Esophagus mucosa (tissue), 1 donor: Measurements from ENCODE around the gene NLRP1. TPM values are rescaled to one million over a fixed set of nuclear protein-coding genes. Genes with fewer than 3 reads are reported as not detected.
"Not testable (repeated sequence)": the region's sequence is repeated elsewhere in the genome, so short reads cannot be mapped to it uniquely, and the experiment has no call there.

ENCODE experiments used
- ATAC-seq: fragments of 200-7000 bp; cut with Tn5 transposase; one replicate; pipeline ENCODE4 v1.9.1; 2020
- total RNA-seq: library from RNA; stranded (reverse); gene quantifications from one replicate; pipeline ENCODE4 v1.2.4, GENCODE V29; 2023
- donor health status: DM: yes; HTN: yes; CAD: no.

NLRP1 gene
- total RNA-seq, 1 donor from 2014 or later = 11.2 TPM

DNA sequence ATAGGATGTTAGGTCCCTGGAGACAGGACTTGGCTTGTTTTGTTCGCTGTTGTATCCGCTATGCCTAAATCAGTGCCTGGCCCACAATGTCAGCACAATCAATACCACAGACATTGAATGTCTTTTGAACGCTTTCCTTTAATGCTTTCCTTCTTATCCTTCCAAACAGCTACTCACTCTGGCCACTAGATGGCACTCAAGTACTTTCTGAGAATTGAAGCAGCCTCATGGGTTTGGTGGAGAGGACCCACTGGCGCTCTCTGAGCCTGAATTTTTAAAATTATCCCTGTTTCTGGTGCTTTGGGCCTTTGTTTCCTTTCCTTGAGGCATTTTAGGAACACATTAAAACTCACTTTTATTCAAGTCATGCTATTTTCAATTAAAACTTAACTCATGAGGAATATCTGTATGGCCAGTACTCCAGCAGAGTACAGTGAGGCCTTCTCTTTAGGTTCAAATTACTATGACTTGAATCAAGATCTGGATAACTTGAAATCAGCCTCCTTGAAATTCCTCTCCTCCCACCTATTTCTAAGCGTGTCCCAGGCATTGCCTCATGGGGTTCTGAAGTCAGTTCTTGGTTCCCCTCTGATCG lies 3.2 kb upstream of the NLRP1 start:
- no peak for ATAC-seq

DNA sequence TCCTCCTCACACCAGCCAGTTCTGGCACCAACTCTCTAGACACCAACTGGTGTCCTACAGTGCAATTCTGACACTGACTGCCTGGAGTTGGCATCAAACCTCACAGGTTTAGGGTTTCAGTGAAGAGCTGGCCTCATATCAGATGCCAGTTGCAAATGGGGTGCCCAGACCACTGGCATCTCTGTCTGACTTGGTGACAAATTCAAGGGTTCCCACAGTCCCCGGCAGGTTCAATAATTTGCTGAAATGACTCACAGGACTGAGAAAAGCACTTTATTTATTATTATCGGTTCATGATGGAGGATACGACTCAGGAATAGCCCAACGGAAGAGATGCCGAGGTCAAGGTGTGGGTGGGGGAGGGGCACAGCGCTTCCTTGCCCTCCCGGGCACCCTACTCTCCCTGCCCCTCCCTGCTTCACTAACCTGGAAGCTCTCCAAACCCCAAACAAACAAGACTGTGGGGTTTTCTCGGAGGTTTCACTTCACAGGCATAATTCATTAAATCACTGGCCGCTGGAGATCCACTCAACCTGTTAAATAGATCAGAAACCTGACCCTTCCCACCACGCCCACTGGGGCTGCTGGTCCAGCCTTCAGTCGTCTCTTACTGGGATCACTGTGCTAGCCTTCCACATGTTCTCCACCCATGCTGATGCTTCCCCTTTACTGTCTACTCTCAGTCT lies 1.7 kb upstream of the NLRP1 start:
- ATAC-seq = no peak

- no peak for ATAC-seq
Observed at GRCh38 chr17:5585287-5585794, 1.0 kb upstream of the NLRP1 start.

- ATAC-seq = peak; percentile 33
Observed at GRCh38 chr17:5583426-5584382, 605 bp downstream of the NLRP1 start.

DNA sequence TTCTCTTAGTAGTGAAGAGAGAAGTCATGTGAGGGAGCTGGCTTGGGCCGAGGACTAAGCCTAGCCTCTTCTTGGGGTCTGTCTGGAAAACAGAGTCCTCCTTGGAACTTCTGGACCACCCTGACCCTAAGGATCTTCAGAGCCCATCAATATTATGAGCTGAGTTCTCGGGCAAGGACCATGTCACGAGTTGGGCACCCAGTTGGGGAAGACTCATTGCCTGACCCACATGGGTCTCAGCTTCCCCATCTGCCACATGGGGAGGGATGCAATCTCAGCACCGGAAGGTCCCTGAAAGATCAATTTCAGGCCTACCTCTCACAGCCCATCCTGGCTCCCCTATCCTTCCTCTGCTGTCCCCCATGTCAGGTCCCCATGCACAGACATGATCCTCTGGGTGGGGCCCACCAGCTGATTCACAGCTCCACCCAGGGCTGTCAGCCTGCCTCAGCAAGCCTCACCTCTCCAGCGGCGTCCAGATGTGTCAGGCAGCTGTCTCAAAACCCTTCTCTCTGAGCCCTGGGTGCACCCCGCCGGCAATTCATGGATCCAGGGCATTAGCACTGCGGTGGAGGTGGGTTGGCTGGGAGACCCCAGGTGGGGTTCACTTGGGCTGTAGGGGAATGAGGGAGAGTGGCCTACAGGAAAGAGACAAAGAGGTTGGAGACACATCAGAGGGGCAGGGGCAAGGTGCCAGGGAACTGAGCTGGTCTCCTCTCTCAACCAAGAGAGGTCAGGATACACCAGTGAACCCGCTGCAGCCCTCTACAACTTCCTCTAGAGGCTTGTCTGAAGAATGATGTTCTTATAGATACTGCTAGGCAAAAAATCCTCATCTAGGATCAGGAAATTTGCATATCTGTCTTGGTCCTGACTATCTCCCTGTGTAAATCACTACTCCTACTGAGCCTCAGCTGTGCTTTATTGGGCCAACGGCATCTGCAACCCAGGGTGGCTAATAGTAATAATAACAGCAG lies 1.8 kb downstream of the NLRP1 start:
- ATAC-seq = peak; percentile 35

DNA sequence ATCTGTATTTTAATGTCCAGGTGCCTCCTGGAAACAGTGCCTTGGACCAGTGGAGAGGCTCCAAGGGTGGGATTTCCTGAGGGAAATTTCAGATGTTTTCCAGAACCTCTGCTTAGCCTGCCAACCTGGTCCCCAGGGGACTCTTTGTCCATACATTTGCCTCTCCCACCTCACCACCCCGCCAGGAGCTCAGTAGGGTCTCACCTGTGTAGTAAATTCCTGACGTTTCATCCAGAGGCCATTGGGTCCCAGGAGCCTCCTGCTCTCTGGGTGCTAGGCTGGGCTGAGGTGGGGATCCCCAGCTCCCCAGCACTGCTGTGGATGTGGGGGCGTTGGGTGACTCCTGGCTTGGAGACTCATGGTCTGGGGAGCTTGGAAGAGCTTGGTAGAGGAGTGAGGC lies 2.7 kb downstream of the NLRP1 start:
- no peak for ATAC-seq

DNA sequence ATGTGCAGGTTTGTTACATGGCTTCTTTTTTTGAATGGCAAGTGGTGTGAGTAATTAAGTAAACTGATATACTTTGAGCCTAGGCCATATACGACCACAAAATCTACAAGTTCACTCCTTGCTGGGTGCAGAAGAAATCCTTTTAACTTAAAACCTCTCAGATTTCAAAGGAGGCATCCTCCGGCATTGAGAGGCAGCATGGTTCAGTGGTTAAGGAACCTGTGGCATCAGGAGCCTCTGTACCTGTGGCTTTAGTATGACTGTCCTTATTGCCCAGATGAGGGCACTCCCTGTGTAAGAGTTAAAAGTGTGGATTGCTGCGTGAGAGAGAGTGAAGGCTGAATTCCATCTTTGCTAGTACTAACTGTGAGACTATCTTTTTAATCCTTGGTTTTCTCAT lies 3.3 kb downstream of the NLRP1 start:
- ATAC-seq = no peak

DNA sequence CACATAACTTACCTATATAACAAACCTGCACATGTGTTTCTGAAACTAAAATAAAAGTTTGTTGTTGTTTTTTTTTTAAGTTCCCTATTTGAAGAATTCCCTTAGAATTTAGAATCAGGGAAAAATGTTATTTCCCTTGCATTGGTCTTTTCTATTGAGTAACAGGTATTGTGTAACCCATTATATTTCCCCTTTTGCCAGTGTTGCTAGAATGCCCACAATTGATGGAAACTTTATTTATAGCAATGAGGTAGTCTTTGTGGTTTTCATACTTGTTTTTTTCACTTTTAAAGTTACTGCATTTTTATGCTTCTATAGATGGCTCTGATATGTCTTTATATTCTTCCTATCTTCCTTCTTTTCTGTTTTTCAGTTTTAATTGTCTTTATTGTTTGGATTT lies 3.9 kb downstream of the NLRP1 start:
- no peak for ATAC-seq

GRCh38 chr17:5578768-5579167 lies 5.5 kb downstream of the NLRP1 start:
- ATAC-seq = not testable (repeated sequence)

DNA sequence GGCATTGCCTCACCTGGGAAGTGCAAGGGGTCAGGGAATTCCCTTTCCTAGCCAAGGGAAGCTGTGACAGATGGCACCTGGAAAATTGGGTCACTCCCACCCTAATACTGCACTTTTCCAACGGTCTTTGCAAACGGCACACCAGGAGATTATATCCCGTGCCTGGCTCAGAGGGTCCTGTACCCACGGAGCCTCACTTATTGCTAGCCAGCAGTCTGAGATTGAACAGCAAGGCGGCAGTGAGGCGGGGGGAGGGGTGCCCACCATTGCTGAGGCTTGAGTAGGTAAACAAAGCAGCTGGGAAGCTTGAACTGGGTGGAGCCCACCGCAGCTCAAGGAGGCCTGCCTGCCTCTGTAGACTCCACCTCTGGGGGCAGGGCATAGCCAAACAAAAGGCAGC lies 11.3 kb downstream of the NLRP1 start:
- not testable (repeated sequence) for ATAC-seq

- no peak for ATAC-seq
Observed at GRCh38 chr17:5571281-5571680, 13.0 kb downstream of the NLRP1 start.

DNA sequence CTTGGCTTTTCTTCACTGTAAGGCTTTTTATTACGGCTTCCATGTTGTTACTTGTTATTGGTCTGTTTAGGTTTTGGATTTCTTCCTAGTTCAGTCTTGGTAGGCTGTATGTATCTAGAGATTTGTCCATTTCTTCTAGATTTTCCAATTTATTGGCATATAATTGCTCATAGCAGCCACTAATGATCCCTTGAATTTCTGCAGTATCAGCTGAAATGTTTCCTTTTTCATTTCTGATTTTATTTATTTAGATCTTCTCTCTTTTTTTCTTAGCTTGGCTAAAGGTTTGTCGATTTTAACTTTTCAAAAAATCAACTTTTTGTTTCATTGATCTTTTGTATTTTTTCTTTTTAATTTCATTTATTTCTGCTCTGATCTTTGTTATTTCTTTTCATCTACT lies 18.5 kb downstream of the NLRP1 start:
- ATAC-seq = no peak

DNA sequence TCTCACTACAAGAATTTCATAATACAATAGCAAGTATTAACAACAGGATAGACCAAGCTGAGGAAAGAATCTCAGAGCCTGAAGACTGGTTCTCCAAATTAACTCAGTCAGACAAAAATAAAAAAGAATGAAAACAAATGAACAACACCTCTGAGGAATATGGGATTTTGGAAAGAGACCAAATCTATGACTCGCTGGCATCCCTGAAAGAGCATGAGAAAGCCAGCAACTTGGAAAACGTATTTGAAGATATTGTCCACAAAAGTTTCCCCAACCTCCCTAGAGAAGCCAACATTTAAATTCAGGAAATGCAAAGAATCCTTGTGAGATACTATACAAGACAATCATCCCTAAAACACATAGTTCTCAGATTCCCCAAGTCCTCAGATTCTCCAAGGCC lies 20.9 kb downstream of the NLRP1 start:
- ATAC-seq = no peak

- ATAC-seq = no peak
Observed at GRCh38 chr17:5562661-5563360, 21.5 kb downstream of the NLRP1 start.

DNA sequence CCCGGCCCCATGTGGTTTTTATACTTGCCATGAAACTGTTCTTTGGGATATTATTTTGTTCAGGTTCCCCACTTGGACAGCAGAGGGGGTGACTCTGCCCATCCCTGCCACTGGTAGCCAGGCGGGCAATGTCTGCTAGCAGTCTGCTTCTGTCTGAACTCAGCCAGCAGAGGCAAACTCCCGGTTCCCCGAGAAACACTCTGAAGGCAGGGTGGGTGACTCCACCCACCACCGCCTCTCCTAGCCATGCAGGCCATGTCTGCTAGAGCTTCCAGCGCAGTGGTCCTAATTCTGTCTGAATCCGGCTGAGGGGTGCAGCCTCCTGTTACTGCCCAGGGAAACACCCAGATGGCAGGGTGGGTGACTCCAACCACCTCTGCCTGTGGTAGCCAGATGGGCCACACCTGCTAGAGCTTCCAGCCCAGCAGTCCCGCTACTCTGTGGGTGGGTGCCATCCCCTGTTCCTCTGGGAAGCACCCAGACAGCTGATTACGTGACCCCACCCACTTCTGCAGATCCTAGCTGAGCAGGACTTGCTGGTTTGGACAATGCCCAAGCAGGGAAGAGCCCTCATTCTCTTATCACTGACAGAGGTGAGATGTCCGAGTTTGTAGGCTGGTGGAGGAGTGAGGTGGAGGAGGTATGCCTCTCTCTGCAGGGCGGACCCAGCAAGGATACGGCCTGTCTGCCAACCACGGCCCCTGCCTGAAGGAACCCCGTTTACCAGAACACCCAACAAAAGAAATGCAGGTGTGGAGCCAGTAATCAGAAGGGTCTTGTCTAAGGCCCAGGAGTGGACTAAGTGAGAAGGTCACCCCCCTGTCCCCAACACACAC lies 22.4 kb downstream of the NLRP1 start:
- ATAC-seq = no peak

- no peak for ATAC-seq
Observed at GRCh38 chr17:5560361-5560988, 23.8 kb downstream of the NLRP1 start.

- no peak for ATAC-seq
Observed at GRCh38 chr17:5558815-5559785, 25.2 kb downstream of the NLRP1 start.

GRCh38 chr17:5557990-5558389 lies 26.3 kb downstream of the NLRP1 start:
- no peak for ATAC-seq

DNA sequence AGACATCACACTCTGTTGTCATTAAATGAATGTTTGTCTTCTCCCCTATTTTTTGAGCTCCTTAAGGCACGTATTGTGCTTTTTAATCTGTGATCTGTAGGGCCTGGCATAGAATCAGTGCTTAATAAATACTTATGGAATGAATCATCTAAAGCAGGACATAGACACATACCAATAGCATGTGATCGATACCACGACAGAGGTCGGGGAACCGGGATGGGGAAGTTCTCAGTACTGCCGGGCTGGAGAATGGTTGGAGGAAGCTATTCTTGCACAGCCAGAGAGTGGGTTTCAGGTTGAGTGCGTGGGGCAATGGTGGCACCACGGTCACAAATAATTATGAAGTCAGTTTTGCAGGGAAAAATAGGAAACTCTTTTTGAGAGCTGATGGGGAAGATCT lies 26.8 kb downstream of the NLRP1 start:
- no peak for ATAC-seq
